NCI-H524 treated with DMSO at 0.1 percent for 48 hours (cell line): Measurements from ENCODE around the gene RNF150.

Experiments used
- DNase-seq: peaks from one replicate; lab custom pipeline; 2025; lab: John Stamatoyannopoulos, UW

Gene RNF150

GRCh38 chr4:141023051-141023450 is 110.2 kb downstream of the RNF150 start:
- no peak for DNase-seq

- peak; percentile 80 for DNase-seq
Observed at GRCh38 chr4:141022111-141022695, 111.1 kb downstream of the RNF150 start.

- DNase-seq, result no peak
Observed at GRCh38 chr4:141021397-141022110, 111.7 kb downstream of the RNF150 start.

- no peak for DNase-seq
Observed at GRCh38 chr4:141020801-141021261, 112.4 kb downstream of the RNF150 start.

- no peak for DNase-seq
Observed at GRCh38 chr4:141019768-141020167, 113.5 kb downstream of the RNF150 start.

- no peak for DNase-seq
Observed at GRCh38 chr4:141016117-141016798, 117.0 kb downstream of the RNF150 start.

GRCh38 chr4:141013899-141014298 is 119.4 kb downstream of the RNF150 start:
- no peak for DNase-seq

- no peak for DNase-seq
Observed at GRCh38 chr4:141011901-141012315, 121.4 kb downstream of the RNF150 start.

GRCh38 chr4:141009931-141010330 is 123.3 kb downstream of the RNF150 start:
- no peak for DNase-seq

- no peak for DNase-seq
Observed at GRCh38 chr4:141009129-141009528, 124.1 kb downstream of the RNF150 start.

GRCh38 chr4:141006242-141006802 is 126.9 kb downstream of the RNF150 start:
- no peak for DNase-seq

- DNase-seq, result no peak
Observed at GRCh38 chr4:141004823-141005222, 128.4 kb downstream of the RNF150 start.

GRCh38 chr4:141003193-141003592 is 130.1 kb downstream of the RNF150 start:
- no peak for DNase-seq

GRCh38 chr4:141002323-141002805 is 130.9 kb downstream of the RNF150 start:
- DNase-seq, result no peak

GRCh38 chr4:140996766-140997165 is 136.5 kb downstream of the RNF150 start:
- no peak for DNase-seq

GRCh38 chr4:140995058-140995457 is 138.2 kb downstream of the RNF150 start:
- no peak for DNase-seq

- no peak for DNase-seq
Observed at GRCh38 chr4:140994015-140994414, 139.3 kb downstream of the RNF150 start.

- DNase-seq, result no peak
Observed at GRCh38 chr4:140993370-140993769, 139.9 kb downstream of the RNF150 start.

GRCh38 chr4:140989944-140990343 is 143.3 kb downstream of the RNF150 start:
- no peak for DNase-seq

GRCh38 chr4:140986045-140986444 is 147.2 kb downstream of the RNF150 start:
- DNase-seq, result no peak

GRCh38 chr4:140982613-140983340 is 150.5 kb downstream of the RNF150 start:
- DNase-seq, result no peak
